Neural progenitor cell (in vitro differentiated cells): ENCODE data around the gene CCNYL1.

ENCODE experiments used
- CTCF ChIP-seq: fragments of 200-600 bp; sonication (generic); IDR thresholded peaks from 2 replicates; pipeline ENCODE4 v1.5.1; 2017; ENCODE audit warnings: antibody characterized with exemption, mild to moderate bottlenecking
- EZH2 ChIP-seq: fragments of 200-600 bp; sonication (generic); IDR thresholded peaks from 2 replicates; pipeline ENCODE4 v1.6.1; 2017; ENCODE audit warnings: antibody characterized with exemption, mild to moderate bottlenecking, moderate library complexity
- EZH2phosphoT487 ChIP-seq: fragments of 200-600 bp; sonication (generic); IDR thresholded peaks from 2 replicates; pipeline ENCODE4 v1.6.1; 2017; ENCODE audit warnings: antibody characterized with exemption

GRCh38 chr2:207748993-207749392, 37.6 kb downstream of the CCNYL1 start:
- TF ChIP-seq CTCF (no peak), EZH2 (no peak), EZH2phosphoT487 (no peak)
